Colonic mucosa (tissue), 4 donors: ENCODE measurements around the gene CHRNB4. TPM values are rescaled to one million over a fixed set of nuclear protein-coding genes. Genes with fewer than 3 reads are reported as not detected.
"Not testable (repeated sequence)": the region's sequence is repeated elsewhere in the genome, so short reads cannot be mapped to it uniquely, and the experiment has no call there.

ENCODE experiments used
- DNase-seq: peaks from one replicate; pipeline ENCODE4 v3.0.0-alpha.2; 2020
- H3K27ac ChIP-seq: fragments of 200-600 bp; one replicate; pipeline ENCODE4 v1.8.0; 2021
- H3K27me3 ChIP-seq: fragments of 200-600 bp; one replicate; pipeline ENCODE4 v1.8.0; 2021
- H3K36me3 ChIP-seq: fragments of 200-600 bp; one replicate; pipeline ENCODE4 v1.8.0; 2021
- H3K4me1 ChIP-seq: fragments of 200-600 bp; one replicate; pipeline ENCODE4 v1.8.0; 2021; ENCODE audit warnings: mild to moderate bottlenecking
- H3K4me3 ChIP-seq: fragments of 200-600 bp; one replicate; pipeline ENCODE4 v1.8.0; 2021
- H3K9ac ChIP-seq, 2 donors: one replicate each; pipeline ENCODE4 v1.7.0; 2013; ENCODE audit warnings: control low read depth in 2 of 2, low read depth in 2 of 2, low read length in 2 of 2
- H3K9me3 ChIP-seq: fragments of 200-600 bp; one replicate; pipeline ENCODE4 v1.8.0; 2021
- CTCF ChIP-seq: fragments of 200-600 bp; IDR thresholded peaks from one replicate; pipeline ENCODE4 v1.8.0; 2022; ENCODE audit warnings: antibody characterized with exemption, mild to moderate bottlenecking
- intact Hi-C: fragments of 100-400 bp; cut with DNase I; formaldehyde crosslinking; loops from one replicate; pipeline ENCODE4 v1.14.1; 2022
- total RNA-seq, 2 donors: library from RNA; stranded (reverse); fragmentation: NEBNext Ultra II Directional in 1 of 2; extraction: Animal tissue kit (Norgen Biotek cat#: 25700) in 1 of 2; gene quantifications; one replicate each; pipeline ENCODE4 v1.2.1, GENCODE V29; 2021
- donor health status: healthy.
- donor health status: DM: no; HTN: no; CAD: no.
- donor health status: DM: no; HTN: no; CAD: no.

Gene CHRNB4
- total RNA-seq, 2 donors from 2014 or later, result 0.24 TPM; not detected in 1

GRCh38 chr15:78617076-78617475 is 23.9 kb downstream of the CHRNB4 start:
- peaks cover 32% of the 10 kb centered on the region for H3K27me3 ChIP-seq
- no peak overlapping the region for H3K27ac ChIP-seq
- no peaks in the 10 kb centered on the region for H3K4me1 ChIP-seq
- no peaks in the 10 kb centered on the region for H3K9me3 ChIP-seq
- intact Hi-C loops, result loop anchor here (1.0 to 5.0 kb wide), 2 partner anchors 92 to 135 kb away; no protein-coding TSS in a partner anchor
- H3K9ac ChIP-seq, result no peak overlapping the region
- no peaks in the 10 kb centered on the region for H3K36me3 ChIP-seq
- no peak for DNase-seq
- H3K4me3 ChIP-seq, result no peak overlapping the region
- no peak for TF ChIP-seq CTCF

DNA sequence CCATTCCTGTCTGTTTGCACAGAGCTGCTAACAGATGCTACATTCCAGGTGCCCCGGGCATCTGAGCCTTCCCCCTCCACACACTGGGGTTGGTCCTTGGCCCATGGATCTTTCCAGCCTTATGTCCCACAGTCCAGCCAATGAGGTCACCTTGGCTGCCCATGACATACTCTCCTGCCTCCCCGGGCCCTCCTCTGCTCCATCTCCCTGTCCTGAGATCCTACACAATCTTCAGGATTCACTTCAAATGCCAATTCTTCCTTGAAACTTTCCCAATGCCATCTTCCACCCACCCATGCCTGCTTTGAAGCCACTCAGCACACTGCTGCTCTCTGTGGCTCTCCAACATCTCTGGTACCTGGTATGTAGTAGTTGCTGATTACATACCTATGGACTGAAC is 24.5 kb downstream of the CHRNB4 start:
- no peaks in the 10 kb centered on the region for H3K9me3 ChIP-seq
- no peak for DNase-seq
- no peaks in the 10 kb centered on the region for H3K36me3 ChIP-seq
- no peak overlapping the region for H3K9ac ChIP-seq
- H3K27me3 ChIP-seq, result peaks cover 30% of the 10 kb centered on the region
- TF ChIP-seq CTCF, result no peak
- H3K27ac ChIP-seq, result no peak overlapping the region
- no peaks in the 10 kb centered on the region for H3K4me1 ChIP-seq
- H3K4me3 ChIP-seq, result no peak overlapping the region
- intact Hi-C loops, result loop anchor here (5.0 kb wide), 1 partner anchor 136 kb away; no protein-coding TSS in a partner anchor

DNA sequence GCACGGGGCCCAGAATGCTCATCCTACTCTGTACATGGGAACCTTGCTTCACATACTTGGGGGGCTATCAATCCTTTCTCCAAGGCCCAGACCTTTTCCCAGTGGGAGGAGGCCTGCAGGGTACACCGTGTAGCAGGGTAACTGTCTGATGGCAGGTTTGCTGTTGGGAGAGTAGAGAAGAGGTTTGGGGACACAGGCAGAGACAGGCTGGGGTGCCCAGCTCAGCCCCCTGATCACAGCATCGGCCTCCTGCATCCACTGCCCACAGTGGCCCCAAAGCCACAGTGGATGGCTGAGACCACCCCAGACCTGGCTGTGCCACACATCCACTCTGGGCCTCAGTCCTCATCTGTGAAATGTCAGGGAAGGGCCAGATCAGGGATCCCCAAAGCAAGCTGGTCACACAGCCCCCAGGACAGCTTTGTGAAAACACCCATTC is 25.8 kb downstream of the CHRNB4 start:
- Histone ChIP-seq H3K4me3 (no peak overlapping the region), H3K9ac (no peak overlapping the region), H3K36me3 (no peaks in the 10 kb centered on the region), H3K9me3 (no peaks in the 10 kb centered on the region), H3K27me3 (peaks cover 17% of the 10 kb centered on the region), H3K27ac (no peak overlapping the region), H3K4me1 (no peaks in the 10 kb centered on the region)
- no peak for TF ChIP-seq CTCF
- DNase-seq, result no peak
- intact Hi-C loops, result loop anchor here (5.0 kb wide), 1 partner anchor 137 kb away; no protein-coding TSS in a partner anchor

- Histone ChIP-seq H3K4me3 (no peak overlapping the region), H3K27ac (no peak overlapping the region), H3K36me3 (no peaks in the 10 kb centered on the region), H3K4me1 (no peaks in the 10 kb centered on the region), H3K27me3 (peaks cover 5% of the 10 kb centered on the region), H3K9ac (no peak overlapping the region), H3K9me3 (no peaks in the 10 kb centered on the region)
- no peak for TF ChIP-seq CTCF
- DNase-seq, result no peak
- intact Hi-C loops, result no loop called here
Measured at GRCh38 chr15:78614021-78614420, 27.0 kb downstream of the CHRNB4 start.

GRCh38 chr15:78609551-78609950 is 31.5 kb downstream of the CHRNB4 start:
- intact Hi-C loops, DNase-seq, H3K9me3 ChIP-seq, H3K27ac ChIP-seq, H3K36me3 ChIP-seq, H3K27me3 ChIP-seq, H3K9ac ChIP-seq, H3K4me1 ChIP-seq, H3K4me3 ChIP-seq: not testable (repeated sequence)

DNA sequence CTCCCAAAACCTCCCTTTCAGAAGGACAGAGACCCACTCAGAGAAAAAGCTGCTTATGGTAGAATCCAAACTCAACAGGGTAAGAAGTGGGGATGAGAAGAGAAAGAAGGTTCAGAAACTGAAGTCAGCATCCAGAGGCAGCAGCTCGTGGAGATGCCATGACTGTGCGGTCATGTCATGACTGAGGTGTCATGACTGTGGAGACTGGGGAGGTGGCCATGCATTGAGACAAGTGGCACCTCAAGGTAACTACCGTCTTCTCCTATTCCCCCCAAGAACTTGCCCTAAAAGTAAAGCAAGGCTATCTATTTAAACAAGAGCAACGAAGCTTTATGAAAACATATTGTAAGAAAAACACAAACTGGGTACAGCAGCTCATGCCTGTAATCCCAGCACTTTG is 35.3 kb downstream of the CHRNB4 start:
- H3K4me3 ChIP-seq, result no peak overlapping the region
- intact Hi-C loops, result no loop called here
- H3K9ac ChIP-seq, result no peak overlapping the region
- H3K27ac ChIP-seq, result no peak overlapping the region
- H3K9me3 ChIP-seq, result no peaks in the 10 kb centered on the region
- TF ChIP-seq CTCF, result no peak
- no peak for DNase-seq
- no peaks in the 10 kb centered on the region for H3K4me1 ChIP-seq
- no peaks in the 10 kb centered on the region for H3K36me3 ChIP-seq
- H3K27me3 ChIP-seq, result no peaks in the 10 kb centered on the region
